WTC11 (cell line): ENCODE measurements around the gene HSPA12A. TPM values are rescaled to one million over a fixed set of nuclear protein-coding genes. Genes with fewer than 3 reads are reported as not detected.
A peak's percentile ranks its signal among the peaks of the same experiment; 100 is the strongest.

Experiments used
- ATAC-seq: fragments of 200-7000 bp; cut with Tn5 transposase; 2 replicates; pipeline ENCODE4 v1.10.0; 2021; ENCODE audit warnings: mild to moderate bottlenecking, moderate library complexity
- CTCF ChIA-PET: fragments of 300-600 bp; sonication (Branson Sonifier 250); formaldehyde crosslinking; loops from one replicate; lab custom pipeline; 2021; ENCODE audit warnings: antibody characterized with exemption; lab: Charles Lee
- POLR2A ChIA-PET: fragments of 350-600 bp; sonication (Branson Sonifier 250); formaldehyde crosslinking; loops from one replicate; lab custom pipeline; 2021; ENCODE audit warnings: antibody characterized with exemption; lab: Charles Lee
- DNase-seq: peaks from one replicate; pipeline ENCODE4 v3.0.0; 2021; ENCODE audit warnings: low spot score
- H3K27ac Mint-ChIP-seq: 2 replicates; pipeline ENCODE4 v1.8.0; 2021; ENCODE audit warnings: mixed read lengths
- H3K27me3 Mint-ChIP-seq: 2 replicates; pipeline ENCODE4 v1.8.0; 2021; ENCODE audit warnings: low read depth, mild to moderate bottlenecking, moderate library complexity, mixed read lengths
- H3K36me3 Mint-ChIP-seq: 2 replicates; pipeline ENCODE4 v1.8.0; 2021; ENCODE audit warnings: mixed read lengths
- H3K4me1 Mint-ChIP-seq: 2 replicates; pipeline ENCODE4 v1.8.0; 2022; ENCODE audit warnings: mixed read lengths
- H3K4me3 Mint-ChIP-seq: 2 replicates; pipeline ENCODE4 v1.8.0; 2021; ENCODE audit warnings: mild to moderate bottlenecking, moderate library complexity, mixed read lengths
- H3K9me3 Mint-ChIP-seq: 2 replicates; pipeline ENCODE4 v1.8.0; 2021; ENCODE audit warnings: mixed read lengths
- CBFB ChIP-seq: sonication (generic); formaldehyde crosslinking; IDR thresholded peaks from 2 replicates; pipeline ENCODE4 v1.8.1; 2022; ENCODE audit warnings: mild to moderate bottlenecking, low read depth, missing genetic modification reagents
- E2F4 ChIP-seq: sonication (generic); formaldehyde crosslinking; IDR thresholded peaks from 2 replicates; pipeline ENCODE4 v1.8.1; 2022; ENCODE audit warnings: low read depth, mild to moderate bottlenecking, moderate library complexity, missing genetic modification reagents, borderline replicate concordance
- ESRRA ChIP-seq: sonication (generic); formaldehyde crosslinking; IDR thresholded peaks from 2 replicates; pipeline ENCODE4 v1.8.1; 2022; ENCODE audit warnings: mild to moderate bottlenecking, missing genetic modification reagents, borderline replicate concordance
- GABPB1 ChIP-seq: sonication (generic); formaldehyde crosslinking; IDR thresholded peaks from 2 replicates; pipeline ENCODE4 v1.8.1; 2023; ENCODE audit warnings: mild to moderate bottlenecking, missing genetic modification reagents
- GRHL2 ChIP-seq: fragments of 250-450 bp; sonication (Bioruptor Pico); IDR thresholded peaks from 2 replicates; pipeline ENCODE4 v1.8.0; 2022; ENCODE audit warnings: mild to moderate bottlenecking, moderate library complexity; ENCODE audit not compliant: insufficient replicate concordance, severe bottlenecking
- KAT7 ChIP-seq: sonication (generic); formaldehyde crosslinking; IDR thresholded peaks from 2 replicates; pipeline ENCODE4 v1.8.1; 2023; ENCODE audit warnings: missing genetic modification reagents, mild to moderate bottlenecking, borderline replicate concordance
- MAX ChIP-seq: sonication (generic); formaldehyde crosslinking; IDR thresholded peaks from 2 replicates; pipeline ENCODE4 v1.8.0; 2022; ENCODE audit warnings: mild to moderate bottlenecking, missing genetic modification reagents
- PRRX2 ChIP-seq: fragments of 250-450 bp; sonication (Bioruptor Pico); IDR thresholded peaks from 2 replicates; pipeline ENCODE4 v1.8.0; 2021; ENCODE audit warnings: mild to moderate bottlenecking
- ZNF219 ChIP-seq: sonication (generic); formaldehyde crosslinking; IDR thresholded peaks from 2 replicates; pipeline ENCODE4 v1.8.0; 2023; ENCODE audit warnings: missing genetic modification reagents, mild to moderate bottlenecking, borderline replicate concordance
- ZNF512 ChIP-seq: sonication (generic); formaldehyde crosslinking; IDR thresholded peaks from 2 replicates; pipeline ENCODE4 v1.8.1; 2022; ENCODE audit warnings: missing genetic modification reagents, borderline replicate concordance
- total RNA-seq: library from RNA; stranded (reverse); gene quantifications from 3 replicates; pipeline ENCODE4 v1.2.3, GENCODE V29; 2021
- TF ChIP-seq, protein P1 (sequence below): sonication (generic); formaldehyde crosslinking; IDR thresholded peaks from 2 replicates; pipeline ENCODE4 v1.8.0; 2023; ENCODE audit warnings: missing genetic modification reagents
- TF ChIP-seq, protein P2 (sequence below): sonication (generic); formaldehyde crosslinking; IDR thresholded peaks from 2 replicates; pipeline ENCODE4 v1.8.1; 2023; ENCODE audit warnings: mild to moderate bottlenecking, missing genetic modification reagents, moderate library complexity
- TF ChIP-seq, protein P3 (sequence below): sonication (generic); formaldehyde crosslinking; IDR thresholded peaks from 2 replicates; pipeline ENCODE4 v1.8.1; 2022; ENCODE audit warnings: low read depth, missing genetic modification reagents, borderline replicate concordance
- TF ChIP-seq, protein P4 (sequence below): sonication (generic); formaldehyde crosslinking; conservative IDR thresholded peaks from 2 replicates; pipeline ENCODE4 v1.8.1; 2023; ENCODE audit warnings: mild to moderate bottlenecking, low read depth, missing genetic modification reagents, moderate library complexity
- TF ChIP-seq, protein P5 (sequence below): sonication (generic); formaldehyde crosslinking; IDR thresholded peaks from 2 replicates; pipeline ENCODE4 v1.8.0; 2022; ENCODE audit warnings: mild to moderate bottlenecking, missing genetic modification reagents
- TF ChIP-seq, protein P6 (sequence below): sonication (generic); formaldehyde crosslinking; IDR thresholded peaks from 2 replicates; pipeline ENCODE4 v1.8.1; 2023; ENCODE audit warnings: mild to moderate bottlenecking, missing genetic modification reagents, moderate library complexity
- TF ChIP-seq, protein P7 (sequence below): sonication (generic); formaldehyde crosslinking; IDR thresholded peaks from 2 replicates; pipeline ENCODE4 v1.8.0; 2023; ENCODE audit warnings: mild to moderate bottlenecking, missing genetic modification reagents

Gene HSPA12A
- total RNA-seq, 1 experiment from 2014 or later, result 7.2 TPM

DNA sequence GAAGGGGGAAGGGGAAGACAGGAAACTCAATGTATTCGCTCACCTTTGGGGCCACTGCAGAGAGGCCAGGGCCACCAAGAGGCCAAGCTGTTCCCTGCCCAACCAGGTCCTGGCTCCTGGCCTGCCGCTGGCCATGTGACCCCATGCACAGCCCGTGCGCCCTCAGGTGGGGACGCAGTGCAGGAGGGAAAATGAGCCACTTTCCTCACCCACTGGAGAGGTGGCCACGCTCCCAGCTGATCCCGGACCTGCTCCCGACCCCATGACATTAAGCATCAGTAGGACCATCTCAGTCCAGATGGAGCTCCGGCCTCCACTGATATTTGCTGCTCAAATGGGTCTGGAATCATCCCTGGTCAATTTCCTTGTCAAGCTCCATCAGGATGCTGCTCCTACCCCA is 40.2 kb downstream of the HSPA12A start:
- H3K4me3 Mint-ChIP-seq, result no peak overlapping the region
- H3K36me3 Mint-ChIP-seq, result no peaks in the 10 kb centered on the region
- no peaks in the 10 kb centered on the region for H3K27me3 Mint-ChIP-seq
- TF ChIP-seq, protein P1, sequence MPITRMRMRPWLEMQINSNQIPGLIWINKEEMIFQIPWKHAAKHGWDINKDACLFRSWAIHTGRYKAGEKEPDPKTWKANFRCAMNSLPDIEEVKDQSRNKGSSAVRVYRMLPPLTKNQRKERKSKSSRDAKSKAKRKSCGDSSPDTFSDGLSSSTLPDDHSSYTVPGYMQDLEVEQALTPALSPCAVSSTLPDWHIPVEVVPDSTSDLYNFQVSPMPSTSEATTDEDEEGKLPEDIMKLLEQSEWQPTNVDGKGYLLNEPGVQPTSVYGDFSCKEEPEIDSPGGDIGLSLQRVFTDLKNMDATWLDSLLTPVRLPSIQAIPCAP (CRISPR knock-in tag), result no peak
- TF ChIP-seq, protein P2, sequence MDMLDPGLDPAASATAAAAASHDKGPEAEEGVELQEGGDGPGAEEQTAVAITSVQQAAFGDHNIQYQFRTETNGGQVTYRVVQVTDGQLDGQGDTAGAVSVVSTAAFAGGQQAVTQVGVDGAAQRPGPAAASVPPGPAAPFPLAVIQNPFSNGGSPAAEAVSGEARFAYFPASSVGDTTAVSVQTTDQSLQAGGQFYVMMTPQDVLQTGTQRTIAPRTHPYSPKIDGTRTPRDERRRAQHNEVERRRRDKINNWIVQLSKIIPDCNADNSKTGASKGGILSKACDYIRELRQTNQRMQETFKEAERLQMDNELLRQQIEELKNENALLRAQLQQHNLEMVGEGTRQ (CRISPR knock-in tag), result peak; percentile 54
- TF ChIP-seq, all 79 proteins: peak for 1
- ATAC-seq, result no peak
- Mint-ChIP-seq H3K9me3 (no peaks in the 10 kb centered on the region), H3K4me1 (peaks cover 11% of the 10 kb centered on the region), H3K27ac (no peak overlapping the region)
- POLR2A ChIA-PET, result no interaction called here
- DNase-seq, result no peak
- CTCF ChIA-PET, result interaction anchor here (0.5 to 3.8 kb wide), 3 partner anchors 11 to 75 kb away, joined by 3 to 19 read pairs (median 3); no protein-coding TSS in a partner anchor

DNA sequence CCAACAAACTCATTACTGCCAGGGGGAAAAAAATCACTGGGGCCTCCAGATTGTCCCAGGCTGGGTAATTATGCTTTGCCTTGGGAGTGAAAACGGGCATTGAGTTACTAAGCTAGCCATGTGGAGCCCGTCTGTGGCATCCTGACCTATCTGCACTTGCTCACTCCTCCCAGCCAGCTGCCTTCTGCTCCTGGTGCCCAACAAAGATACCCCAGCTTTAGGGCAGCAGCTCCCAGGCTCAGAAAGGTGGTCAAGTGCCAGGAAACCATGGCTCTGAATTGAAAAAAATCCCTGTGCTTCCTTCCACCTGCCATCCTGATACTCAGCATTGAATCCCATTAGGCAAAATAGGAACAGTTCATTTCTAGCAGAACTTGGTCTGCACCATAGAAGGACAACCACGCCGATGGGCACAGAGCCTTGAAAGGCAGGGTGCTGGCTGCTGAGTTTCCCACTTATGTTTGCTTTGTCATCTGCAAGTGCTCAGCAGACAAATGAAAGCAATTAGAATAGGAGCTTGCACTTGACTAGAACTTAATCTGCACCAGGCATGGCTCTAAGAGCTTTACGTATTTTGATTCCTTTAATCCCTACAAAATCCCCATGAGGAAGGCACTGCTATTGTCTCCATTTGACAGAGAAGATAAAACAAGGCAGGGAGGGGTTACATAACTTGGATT is 42.8 kb downstream of the HSPA12A start:
- Mint-ChIP-seq H3K27ac (no peak overlapping the region), H3K4me3 (no peak overlapping the region), H3K4me1 (peaks cover 6% of the 10 kb centered on the region), H3K36me3 (no peaks in the 10 kb centered on the region), H3K27me3 (no peaks in the 10 kb centered on the region), H3K9me3 (no peaks in the 10 kb centered on the region; the same call in 1 of the 2 replicates)
- DNase-seq, result no peak
- POLR2A ChIA-PET, result no interaction called here
- CTCF ChIA-PET, result interaction anchor here (1.5 to 3.8 kb wide), 4 partner anchors 8 to 43 kb away, joined by 4 to 19 read pairs (median 4); partner anchors contain the start of gene HSPA12A
- ATAC-seq, result no peak
- TF ChIP-seq, protein P3, sequence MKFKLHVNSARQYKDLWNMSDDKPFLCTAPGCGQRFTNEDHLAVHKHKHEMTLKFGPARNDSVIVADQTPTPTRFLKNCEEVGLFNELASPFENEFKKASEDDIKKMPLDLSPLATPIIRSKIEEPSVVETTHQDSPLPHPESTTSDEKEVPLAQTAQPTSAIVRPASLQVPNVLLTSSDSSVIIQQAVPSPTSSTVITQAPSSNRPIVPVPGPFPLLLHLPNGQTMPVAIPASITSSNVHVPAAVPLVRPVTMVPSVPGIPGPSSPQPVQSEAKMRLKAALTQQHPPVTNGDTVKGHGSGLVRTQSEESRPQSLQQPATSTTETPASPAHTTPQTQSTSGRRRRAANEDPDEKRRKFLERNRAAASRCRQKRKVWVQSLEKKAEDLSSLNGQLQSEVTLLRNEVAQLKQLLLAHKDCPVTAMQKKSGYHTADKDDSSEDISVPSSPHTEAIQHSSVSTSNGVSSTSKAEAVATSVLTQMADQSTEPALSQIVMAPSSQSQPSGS (CRISPR knock-in tag), result no peak
- TF ChIP-seq, protein P4, sequence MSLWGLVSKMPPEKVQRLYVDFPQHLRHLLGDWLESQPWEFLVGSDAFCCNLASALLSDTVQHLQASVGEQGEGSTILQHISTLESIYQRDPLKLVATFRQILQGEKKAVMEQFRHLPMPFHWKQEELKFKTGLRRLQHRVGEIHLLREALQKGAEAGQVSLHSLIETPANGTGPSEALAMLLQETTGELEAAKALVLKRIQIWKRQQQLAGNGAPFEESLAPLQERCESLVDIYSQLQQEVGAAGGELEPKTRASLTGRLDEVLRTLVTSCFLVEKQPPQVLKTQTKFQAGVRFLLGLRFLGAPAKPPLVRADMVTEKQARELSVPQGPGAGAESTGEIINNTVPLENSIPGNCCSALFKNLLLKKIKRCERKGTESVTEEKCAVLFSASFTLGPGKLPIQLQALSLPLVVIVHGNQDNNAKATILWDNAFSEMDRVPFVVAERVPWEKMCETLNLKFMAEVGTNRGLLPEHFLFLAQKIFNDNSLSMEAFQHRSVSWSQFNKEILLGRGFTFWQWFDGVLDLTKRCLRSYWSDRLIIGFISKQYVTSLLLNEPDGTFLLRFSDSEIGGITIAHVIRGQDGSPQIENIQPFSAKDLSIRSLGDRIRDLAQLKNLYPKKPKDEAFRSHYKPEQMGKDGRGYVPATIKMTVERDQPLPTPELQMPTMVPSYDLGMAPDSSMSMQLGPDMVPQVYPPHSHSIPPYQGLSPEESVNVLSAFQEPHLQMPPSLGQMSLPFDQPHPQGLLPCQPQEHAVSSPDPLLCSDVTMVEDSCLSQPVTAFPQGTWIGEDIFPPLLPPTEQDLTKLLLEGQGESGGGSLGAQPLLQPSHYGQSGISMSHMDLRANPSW (CRISPR knock-in tag), result no peak
- TF ChIP-seq E2F4 (CRISPR knock-in tag) (no peak), GRHL2 (CRISPR knock-in tag) (no peak), MAX (CRISPR knock-in tag) (no peak), KAT7 (no peak), ZNF512 (CRISPR knock-in tag) (no peak), ZNF219 (CRISPR knock-in tag) (no peak), PRRX2 (no peak), GABPB1 (CRISPR knock-in tag) (no peak), CBFB (CRISPR knock-in tag) (no peak), ESRRA (no peak)
- TF ChIP-seq, protein P5, sequence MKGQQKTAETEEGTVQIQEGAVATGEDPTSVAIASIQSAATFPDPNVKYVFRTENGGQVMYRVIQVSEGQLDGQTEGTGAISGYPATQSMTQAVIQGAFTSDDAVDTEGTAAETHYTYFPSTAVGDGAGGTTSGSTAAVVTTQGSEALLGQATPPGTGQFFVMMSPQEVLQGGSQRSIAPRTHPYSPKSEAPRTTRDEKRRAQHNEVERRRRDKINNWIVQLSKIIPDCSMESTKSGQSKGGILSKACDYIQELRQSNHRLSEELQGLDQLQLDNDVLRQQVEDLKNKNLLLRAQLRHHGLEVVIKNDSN (CRISPR knock-in tag), result no peak
- TF ChIP-seq, protein P6, sequence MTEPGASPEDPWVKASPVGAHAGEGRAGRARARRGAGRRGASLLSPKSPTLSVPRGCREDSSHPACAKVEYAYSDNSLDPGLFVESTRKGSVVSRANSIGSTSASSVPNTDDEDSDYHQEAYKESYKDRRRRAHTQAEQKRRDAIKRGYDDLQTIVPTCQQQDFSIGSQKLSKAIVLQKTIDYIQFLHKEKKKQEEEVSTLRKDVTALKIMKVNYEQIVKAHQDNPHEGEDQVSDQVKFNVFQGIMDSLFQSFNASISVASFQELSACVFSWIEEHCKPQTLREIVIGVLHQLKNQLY (CRISPR knock-in tag), result no peak
- TF ChIP-seq, protein P7, sequence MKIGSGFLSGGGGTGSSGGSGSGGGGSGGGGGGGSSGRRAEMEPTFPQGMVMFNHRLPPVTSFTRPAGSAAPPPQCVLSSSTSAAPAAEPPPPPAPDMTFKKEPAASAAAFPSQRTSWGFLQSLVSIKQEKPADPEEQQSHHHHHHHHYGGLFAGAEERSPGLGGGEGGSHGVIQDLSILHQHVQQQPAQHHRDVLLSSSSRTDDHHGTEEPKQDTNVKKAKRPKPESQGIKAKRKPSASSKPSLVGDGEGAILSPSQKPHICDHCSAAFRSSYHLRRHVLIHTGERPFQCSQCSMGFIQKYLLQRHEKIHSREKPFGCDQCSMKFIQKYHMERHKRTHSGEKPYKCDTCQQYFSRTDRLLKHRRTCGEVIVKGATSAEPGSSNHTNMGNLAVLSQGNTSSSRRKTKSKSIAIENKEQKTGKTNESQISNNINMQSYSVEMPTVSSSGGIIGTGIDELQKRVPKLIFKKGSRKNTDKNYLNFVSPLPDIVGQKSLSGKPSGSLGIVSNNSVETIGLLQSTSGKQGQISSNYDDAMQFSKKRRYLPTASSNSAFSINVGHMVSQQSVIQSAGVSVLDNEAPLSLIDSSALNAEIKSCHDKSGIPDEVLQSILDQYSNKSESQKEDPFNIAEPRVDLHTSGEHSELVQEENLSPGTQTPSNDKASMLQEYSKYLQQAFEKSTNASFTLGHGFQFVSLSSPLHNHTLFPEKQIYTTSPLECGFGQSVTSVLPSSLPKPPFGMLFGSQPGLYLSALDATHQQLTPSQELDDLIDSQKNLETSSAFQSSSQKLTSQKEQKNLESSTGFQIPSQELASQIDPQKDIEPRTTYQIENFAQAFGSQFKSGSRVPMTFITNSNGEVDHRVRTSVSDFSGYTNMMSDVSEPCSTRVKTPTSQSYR (CRISPR knock-in tag), result no peak
